SK-N-SH (cell line): ENCODE results near the gene MRPL27. TPM values are rescaled to one million over a fixed set of nuclear protein-coding genes. Genes with fewer than 3 reads are reported as not detected.

Experiments
- CTCF ChIA-PET: fragments of 300-600, 350-600 bp; formaldehyde crosslinking; extraction: SDS; loops from one replicate; lab custom pipeline; 2021; lab: Yijun Ruan, JAX
- POLR2A ChIA-PET: fragments of 350-600 bp; sonication (Branson Sonifier 250); formaldehyde crosslinking; extraction: SDS; loops from one replicate; lab custom pipeline; 2020; ENCODE audit warnings: antibody characterized with exemption, inconsistent platforms; lab: Yijun Ruan, JAX
- DNase-seq: peaks from one replicate; pipeline ENCODE4 v3.0.0; 2012
- H2AFZ ChIP-seq: fragments of 200-600 bp; sonication (generic); 2 replicates; pipeline ENCODE4 v1.8.1; 2016; ENCODE audit warnings: antibody characterized with exemption, mild to moderate bottlenecking, low read depth
- H3F3A ChIP-seq: fragments of 200-600 bp; sonication (generic); replicated peaks from 2 replicates; pipeline ENCODE3; 2016; ENCODE audit warnings: antibody characterized with exemption, mild to moderate bottlenecking; ENCODE audit not compliant: insufficient read depth
- H3K27ac ChIP-seq, 2 experiments: fragments of 200-500 bp in 1 of 2; fragments of 200-600 bp in 1 of 2; sonication (Bioruptor generic) in 1 of 2; sonication (generic), shearing (Covaris generic) in 1 of 2; 2 replicates each; pipeline versions ENCODE4 v1.5.1 to v1.6.1; 2014 to 2016; ENCODE audit warnings: low read depth in 2 of 2, inconsistent platforms in 1 of 2, low read length in 1 of 2, mild to moderate bottlenecking in 1 of 2, mixed read lengths in 1 of 2
- H3K27me3 ChIP-seq: fragments of 200-600 bp; sonication (generic), shearing (Covaris generic); 2 replicates; pipeline ENCODE4 v1.6.1; 2016; ENCODE audit warnings: mixed run types; ENCODE audit not compliant: insufficient read depth
- H3K36me3 ChIP-seq, 2 experiments: fragments of 200-500 bp in 1 of 2; fragments of 200-600 bp in 1 of 2; sonication (Bioruptor generic) in 1 of 2; sonication (generic) in 1 of 2; replicated peaks in 1 of 2; 2 replicates each; pipeline versions ENCODE3 to v1.5.1; 2014 to 2016; ENCODE audit warnings: low read length in 1 of 2, mild to moderate bottlenecking in 1 of 2; ENCODE audit not compliant: insufficient read depth in 2 of 2, control insufficient read depth in 1 of 2
- H3K4me1 ChIP-seq, 2 experiments: fragments of 200-500 bp in 1 of 2; fragments of 200-600 bp in 1 of 2; sonication (Bioruptor generic) in 1 of 2; sonication (generic), shearing (Covaris generic) in 1 of 2; 2 replicates each; pipeline versions ENCODE4 v1.5.1 to v1.6.1; 2014 to 2016; ENCODE audit warnings: low read depth in 1 of 2, low read length in 1 of 2, mixed run types in 1 of 2; ENCODE audit not compliant: insufficient read depth in 2 of 2, control insufficient read depth in 1 of 2
- H3K4me2 ChIP-seq: fragments of 200-600 bp; sonication (generic), shearing (Covaris generic); 2 replicates; pipeline ENCODE4 v1.6.1; 2017; ENCODE audit warnings: mixed run types
- H3K4me3 ChIP-seq, 2 experiments: fragments of 200-500 bp in 1 of 2; fragments of 200-600 bp in 1 of 2; sonication (Bioruptor generic) in 1 of 2; sonication (generic), shearing (Covaris generic) in 1 of 2; 2 replicates each; pipeline versions ENCODE4 v1.5.1 to v1.8.1; 2014 to 2016; ENCODE audit warnings: low read depth in 2 of 2, inconsistent platforms in 1 of 2, low read length in 1 of 2, mild to moderate bottlenecking in 1 of 2, mixed read lengths in 1 of 2, moderate library complexity in 1 of 2
- H3K79me2 ChIP-seq: fragments of 200-600 bp; sonication (generic); 2 replicates; pipeline ENCODE4 v1.8.1; 2017; ENCODE audit warnings: mild to moderate bottlenecking; ENCODE audit not compliant: insufficient read depth
- H3K9ac ChIP-seq: fragments of 200-600 bp; sonication (generic); 2 replicates; pipeline ENCODE4 v1.6.1; 2017; ENCODE audit warnings: mixed run types
- H3K9me2 ChIP-seq: fragments of 200-600 bp; sonication (generic); 2 replicates; pipeline ENCODE4 v1.6.1; 2017; ENCODE audit warnings: mixed run types
- H3K9me3 ChIP-seq: fragments of 200-600 bp; sonication (generic); 2 replicates; pipeline ENCODE4 v1.6.1; 2017; ENCODE audit warnings: mixed run types, mild to moderate bottlenecking, moderate library complexity
- H4K20me1 ChIP-seq: fragments of 200-600 bp; sonication (generic); 2 replicates; pipeline ENCODE4 v1.6.1; 2017; ENCODE audit warnings: mild to moderate bottlenecking, mixed run types; ENCODE audit not compliant: insufficient read depth
- ELF1 ChIP-seq: IDR thresholded peaks from 2 replicates; pipeline ENCODE4 v1.4.0; 2012
- FOSL2 ChIP-seq: IDR thresholded peaks from 2 replicates; pipeline ENCODE4 v1.4.0; 2012; ENCODE audit warnings: low read depth, mild to moderate bottlenecking, moderate library complexity, borderline replicate concordance
- FOXJ3 ChIP-seq: sonication (generic); formaldehyde crosslinking; IDR thresholded peaks from 2 replicates; pipeline ENCODE4 v1.5.1; 2020; ENCODE audit warnings: mild to moderate bottlenecking, missing genetic modification reagents
- MEF2A ChIP-seq: IDR thresholded peaks from 2 replicates; pipeline ENCODE4 v1.4.0; 2012; ENCODE audit warnings: low read depth, borderline replicate concordance
- SIN3A ChIP-seq: IDR thresholded peaks from 2 replicates; pipeline ENCODE4 v1.6.1; 2012; ENCODE audit warnings: low read depth, mild to moderate bottlenecking, low read length, moderate library complexity, borderline replicate concordance
- SMC3 ChIP-seq: IDR thresholded peaks from 2 replicates; pipeline ENCODE4 v1.6.1; 2012; ENCODE audit warnings: low read depth, low read length, improper control_type of control experiment
- TEAD4 ChIP-seq: IDR thresholded peaks from 2 replicates; pipeline ENCODE4 v1.4.0; 2012; ENCODE audit warnings: mild to moderate bottlenecking, borderline replicate concordance; ENCODE audit not compliant: insufficient read depth
- USF1 ChIP-seq: IDR thresholded peaks from 2 replicates; pipeline ENCODE4 v1.4.0; 2012; ENCODE audit warnings: low read depth, borderline replicate concordance
- ZBTB33 ChIP-seq: IDR thresholded peaks from 2 replicates; pipeline ENCODE4 v1.4.0; 2012; ENCODE audit warnings: low read depth, borderline replicate concordance
- WGBS: methylation state at CpG from one replicate; pipeline ENCODE4 v1.1.6; 2017; ENCODE audit warnings: low lambda C conversion rate; 5-methylcytosine and 5-hydroxymethylcytosine counted together
- polyA plus RNA-seq, 3 experiments: library from polyadenylated mRNA; depleted of rRNA; stranded (reverse); fragments of >200 nt; gene quantifications; 2 replicates each; pipeline ENCODE4 v1.2.3, GENCODE V29; 2012
- TF ChIP-seq, protein P1 (sequence below): IDR thresholded peaks from 2 replicates; pipeline ENCODE4 v1.4.0; 2012; ENCODE audit warnings: low read depth
- TF ChIP-seq, protein P2 (sequence below): IDR thresholded peaks from 2 replicates; pipeline ENCODE4 v1.6.1; 2012; ENCODE audit warnings: mild to moderate bottlenecking, low read depth, low read length, moderate library complexity

MRPL27 gene
- polyA plus RNA-seq, 1 of the 3 experiments (the other 2 are of a cell fraction): 266 TPM

DNA sequence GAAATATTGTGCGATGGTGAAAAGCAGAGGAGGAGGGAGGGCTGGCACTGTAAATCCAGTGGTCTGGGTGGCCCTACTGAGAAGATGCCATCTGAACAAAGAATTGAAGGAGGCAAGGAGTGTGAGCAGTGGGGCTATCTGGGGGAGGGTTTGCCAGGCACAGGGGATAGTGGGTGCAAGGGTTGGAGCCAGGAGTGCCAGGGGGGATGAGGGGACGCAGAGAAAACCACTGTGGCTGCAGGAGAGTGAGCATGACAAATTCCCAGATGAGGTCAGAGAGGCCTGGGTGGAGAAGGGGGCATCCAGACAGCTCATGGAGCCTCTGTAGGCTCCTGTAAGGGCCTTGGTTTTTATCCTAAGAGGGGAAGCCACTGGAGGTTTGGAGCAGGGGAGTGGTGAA, 22.3 kb downstream of the MRPL27 start:
- peaks cover 13 to 23% of the 10 kb centered on the region in 2 experiments for H3K36me3 ChIP-seq
- H3K4me2 ChIP-seq: no peak overlapping the region
- DNase-seq: no peak
- ChIA-PET CTCF (interaction anchor here (2.5 kb wide), 1 partner anchor 11 kb away, joined by 24 read pairs; no protein-coding TSS in a partner anchor), POLR2A (no interaction called here)
- WGBS: 100% methylated on average over 2 of the region's 2 CpGs
- H3K4me1 ChIP-seq: peaks cover 11 to 23% of the 10 kb centered on the region in 2 experiments; a peak in 3 of 4 replicates
- H3K27ac ChIP-seq: no peak overlapping the region
- no peak overlapping the region for H3K9ac ChIP-seq
- no peak overlapping the region for H3K4me3 ChIP-seq
- H2AFZ ChIP-seq: no peak overlapping the region
- peaks cover 9% of the 10 kb centered on the region for H3F3A ChIP-seq
- peaks cover 60% of the 10 kb centered on the region for H3K79me2 ChIP-seq
- TF ChIP-seq MEF2A: no peak
- no peak for TF ChIP-seq SMC3
- TF ChIP-seq ZBTB33: no peak
- no peak for TF ChIP-seq USF1
- no peak for TF ChIP-seq FOSL2
- TF ChIP-seq, protein P1, sequence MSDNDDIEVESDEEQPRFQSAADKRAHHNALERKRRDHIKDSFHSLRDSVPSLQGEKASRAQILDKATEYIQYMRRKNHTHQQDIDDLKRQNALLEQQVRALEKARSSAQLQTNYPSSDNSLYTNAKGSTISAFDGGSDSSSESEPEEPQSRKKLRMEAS: no peak
- no peak for TF ChIP-seq TEAD4
- peaks cover 16% of the 10 kb centered on the region; the same call in 1 of the 2 replicates for H4K20me1 ChIP-seq
- H3K9me3 ChIP-seq: no peaks in the 10 kb centered on the region
- no peaks in the 10 kb centered on the region for H3K27me3 ChIP-seq
- H3K9me2 ChIP-seq: no peaks in the 10 kb centered on the region

GRCh38 chr17:50349243-50349600, 23.8 kb downstream of the MRPL27 start:
- TF ChIP-seq ELF1 (no peak), ZBTB33 (no peak), SIN3A (no peak), FOXJ3 (no peak)
- TF ChIP-seq, protein P2, sequence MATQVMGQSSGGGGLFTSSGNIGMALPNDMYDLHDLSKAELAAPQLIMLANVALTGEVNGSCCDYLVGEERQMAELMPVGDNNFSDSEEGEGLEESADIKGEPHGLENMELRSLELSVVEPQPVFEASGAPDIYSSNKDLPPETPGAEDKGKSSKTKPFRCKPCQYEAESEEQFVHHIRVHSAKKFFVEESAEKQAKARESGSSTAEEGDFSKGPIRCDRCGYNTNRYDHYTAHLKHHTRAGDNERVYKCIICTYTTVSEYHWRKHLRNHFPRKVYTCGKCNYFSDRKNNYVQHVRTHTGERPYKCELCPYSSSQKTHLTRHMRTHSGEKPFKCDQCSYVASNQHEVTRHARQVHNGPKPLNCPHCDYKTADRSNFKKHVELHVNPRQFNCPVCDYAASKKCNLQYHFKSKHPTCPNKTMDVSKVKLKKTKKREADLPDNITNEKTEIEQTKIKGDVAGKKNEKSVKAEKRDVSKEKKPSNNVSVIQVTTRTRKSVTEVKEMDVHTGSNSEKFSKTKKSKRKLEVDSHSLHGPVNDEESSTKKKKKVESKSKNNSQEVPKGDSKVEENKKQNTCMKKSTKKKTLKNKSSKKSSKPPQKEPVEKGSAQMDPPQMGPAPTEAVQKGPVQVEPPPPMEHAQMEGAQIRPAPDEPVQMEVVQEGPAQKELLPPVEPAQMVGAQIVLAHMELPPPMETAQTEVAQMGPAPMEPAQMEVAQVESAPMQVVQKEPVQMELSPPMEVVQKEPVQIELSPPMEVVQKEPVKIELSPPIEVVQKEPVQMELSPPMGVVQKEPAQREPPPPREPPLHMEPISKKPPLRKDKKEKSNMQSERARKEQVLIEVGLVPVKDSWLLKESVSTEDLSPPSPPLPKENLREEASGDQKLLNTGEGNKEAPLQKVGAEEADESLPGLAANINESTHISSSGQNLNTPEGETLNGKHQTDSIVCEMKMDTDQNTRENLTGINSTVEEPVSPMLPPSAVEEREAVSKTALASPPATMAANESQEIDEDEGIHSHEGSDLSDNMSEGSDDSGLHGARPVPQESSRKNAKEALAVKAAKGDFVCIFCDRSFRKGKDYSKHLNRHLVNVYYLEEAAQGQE: no peak
- 97% methylated on average over 5 of the region's 5 CpGs for WGBS
- Histone ChIP-seq H3K27ac (no peak overlapping the region), H3K9ac (no peak overlapping the region), H3K4me3 (no peak overlapping the region), H2AFZ (no peak overlapping the region), H3K4me2 (no peak overlapping the region), H3K4me1 (peaks cover 11 to 29% of the 10 kb centered on the region in 2 experiments; a peak in 3 of 4 replicates), H3K9me2 (no peaks in the 10 kb centered on the region), H3F3A (peaks cover 9% of the 10 kb centered on the region), H3K9me3 (no peaks in the 10 kb centered on the region), H4K20me1 (peaks cover 16% of the 10 kb centered on the region; the same call in 1 of the 2 replicates), H3K27me3 (no peaks in the 10 kb centered on the region), H3K79me2 (peaks cover 60% of the 10 kb centered on the region), H3K36me3 (peaks cover 5 to 8% of the 10 kb centered on the region in 2 experiments)
- POLR2A ChIA-PET: interaction anchor here (0.7 to 1.1 kb wide), 2 partner anchors 13 to 137 kb away, joined by 3 to 5 read pairs; no protein-coding TSS in a partner anchor
- DNase-seq: no peak
- CTCF ChIA-PET: interaction anchor here (0.6 to 4.5 kb wide), 7 partner anchors 13 to 187 kb away, joined by 3 to 56 read pairs (median 3); no protein-coding TSS in a partner anchor
